ENCODE results near the gene PARD6B.

Gene PARD6B

GRCh38 chr20:50724112-50724725 is 7.2 kb upstream of the PARD6B start:
- DNase-seq = no peak

GRCh38 chr20:50724851-50725723 is 6.3 kb upstream of the PARD6B start:
- peak; percentile 93 for DNase-seq

- DNase-seq = no peak
These were observed 5.7 kb upstream of the PARD6B start for GRCh38 chr20:50725724-50726005.

GRCh38 chr20:50726955-50727791 is 4.2 kb upstream of the PARD6B start:
- no peak for DNase-seq

GRCh38 chr20:50727792-50728485 is 3.4 kb upstream of the PARD6B start:
- DNase-seq = no peak

GRCh38 chr20:50728486-50728980 is 2.8 kb upstream of the PARD6B start:
- no peak for DNase-seq

- DNase-seq = no peak
These were observed 2.2 kb upstream of the PARD6B start for GRCh38 chr20:50728981-50729874.

- DNase-seq = no peak
These were observed 1.2 kb upstream of the PARD6B start for GRCh38 chr20:50729901-50730764.

- peak; percentile 20 for DNase-seq
These were observed 670 bp upstream of the PARD6B start for GRCh38 chr20:50730765-50731054.

- DNase-seq = no peak
These were observed 730 bp downstream of the PARD6B start for GRCh38 chr20:50731930-50732690.

GRCh38 chr20:50733644-50734349 is 2.4 kb downstream of the PARD6B start:
- no peak for DNase-seq

- no peak for DNase-seq
These were observed 3.6 kb downstream of the PARD6B start for GRCh38 chr20:50734730-50735679.

- no peak for DNase-seq
These were observed 4.4 kb downstream of the PARD6B start for GRCh38 chr20:50735813-50736212.

- no peak for DNase-seq
These were observed 6.0 kb downstream of the PARD6B start for GRCh38 chr20:50737352-50737751.

- no peak for DNase-seq
These were observed 11.7 kb downstream of the PARD6B start for GRCh38 chr20:50743087-50743486.

GRCh38 chr20:50744143-50744792 is 12.9 kb downstream of the PARD6B start:
- peak; percentile 82 for DNase-seq

- no peak for DNase-seq
These were observed 14.3 kb downstream of the PARD6B start for GRCh38 chr20:50745634-50746137.
